PC-9 (cell line): ENCODE measurements around the gene RARB. TPM values are rescaled to one million over a fixed set of nuclear protein-coding genes. Genes with fewer than 3 reads are reported as not detected.

ENCODE experiments used
- BruUV-seq: library from RNA; stranded (reverse); fragments of 400-500 nt; replicated peaks from 2 replicates; lab custom pipeline; 2021; lab: Mats Ljungman, UMichigan
- CTCF ChIA-PET: fragments of 300-600 bp; sonication (Branson Sonifier 250); formaldehyde crosslinking; loops from one replicate; lab custom pipeline; 2022; ENCODE audit warnings: antibody characterized with exemption; lab: Charles Lee
- POLR2A ChIA-PET: fragments of 300-600 bp; sonication (Branson Sonifier 250); formaldehyde crosslinking; loops from one replicate; lab custom pipeline; 2022; ENCODE audit warnings: antibody characterized with exemption; ENCODE audit not compliant: unreplicated experiment; lab: Charles Lee
- DNase-seq, 2 experiments: peaks; one replicate each; pipeline versions ENCODE4 v3.0.0 to v3.0.0-alpha.2; 2015 to 2022; ENCODE audit warnings: mixed read lengths in 1 of 2
- H2AFZ ChIP-seq: fragments of 200-600 bp; sonication (generic); 2 replicates; pipeline ENCODE4 v1.8.1; 2017; ENCODE audit warnings: antibody characterized with exemption
- H3F3A ChIP-seq: fragments of 200-600 bp; sonication (generic); 2 replicates; pipeline ENCODE4 v1.8.1; 2017; ENCODE audit warnings: antibody characterized with exemption, mild to moderate bottlenecking, low read depth; ENCODE audit not compliant: insufficient read depth
- H3K27ac ChIP-seq: fragments of 200-600 bp; sonication (generic); 2 replicates; pipeline ENCODE4 v1.6.1; 2016; ENCODE audit warnings: mixed run types
- H3K27me3 ChIP-seq: fragments of 200-600 bp; sonication (generic); 2 replicates; pipeline ENCODE4 v1.6.1; 2016; ENCODE audit warnings: low read depth, mixed run types; ENCODE audit not compliant: insufficient read depth
- H3K36me3 ChIP-seq: fragments of 200-600 bp; sonication (generic); 2 replicates; pipeline ENCODE4 v1.6.1; 2016; ENCODE audit warnings: low read depth, mixed run types
- H3K4me1 ChIP-seq: fragments of 200-600 bp; sonication (generic); replicated peaks from 2 replicates; pipeline ENCODE4 v1.6.1; 2016; ENCODE audit warnings: mixed run types; ENCODE audit not compliant: insufficient read depth
- H3K4me2 ChIP-seq: fragments of 200-600 bp; sonication (generic); 2 replicates; pipeline ENCODE4 v1.6.1; 2017; ENCODE audit warnings: mixed run types
- H3K4me3 ChIP-seq: fragments of 200-600 bp; sonication (generic); 2 replicates; pipeline ENCODE4 v1.6.1; 2016; ENCODE audit warnings: mixed run types
- H3K79me2 ChIP-seq: fragments of 200-600 bp; sonication (generic); 2 replicates; pipeline ENCODE4 v1.6.1; 2017; ENCODE audit warnings: low read depth, mixed run types
- H3K9me2 ChIP-seq: fragments of 200-600 bp; sonication (generic); 2 replicates; pipeline ENCODE4 v1.8.1; 2017; ENCODE audit warnings: mild to moderate bottlenecking; ENCODE audit not compliant: insufficient read depth
- H3K9me3 ChIP-seq: fragments of 200-600 bp; sonication (generic); 2 replicates; pipeline ENCODE4 v1.8.1; 2016; ENCODE audit warnings: low read depth; ENCODE audit not compliant: insufficient read depth
- H4K20me1 ChIP-seq: fragments of 200-600 bp; sonication (generic); 2 replicates; pipeline ENCODE4 v1.8.1; 2017; ENCODE audit not compliant: insufficient read depth
- CTCF ChIP-seq: fragments of 200-600 bp; sonication (generic); conservative IDR thresholded peaks from 2 replicates; pipeline ENCODE4 v1.6.1; 2017; ENCODE audit warnings: mixed run types, antibody characterized with exemption, mild to moderate bottlenecking, moderate library complexity
- EZH2 ChIP-seq: fragments of 200-600 bp; sonication (generic); IDR thresholded peaks from 2 replicates; pipeline ENCODE4 v1.8.0; 2017; ENCODE audit warnings: antibody characterized with exemption, low read depth
- intact Hi-C: fragments of 100-400 bp; cut with micrococcal nuclease; formaldehyde crosslinking; loops from one replicate; pipeline ENCODE4 v1.10.0; 2022; ENCODE audit not compliant: unreplicated experiment
- total RNA-seq: library from RNA; stranded (reverse); gene quantifications from 2 replicates; pipeline ENCODE4 v1.2.3, GENCODE V29; 2021

RARB gene
- total RNA-seq, 1 experiment from 2014 or later, result 1.0 TPM

GRCh38 chr3:25611193-25611592 lies 183.1 kb downstream of the RARB start:
- DNase-seq, result no peak
- H2AFZ ChIP-seq, result no peak overlapping the region
- POLR2A ChIA-PET, result no interaction called here
- TF ChIP-seq EZH2 (no peak), CTCF (no peak)
- H3K27ac ChIP-seq, result no peak overlapping the region
- peaks cover 15% of the 10 kb centered on the region; the same call in 1 of the 2 replicates for H3K36me3 ChIP-seq
- no peaks in the 10 kb centered on the region for H3K4me1 ChIP-seq
- H3K4me2 ChIP-seq, result no peak overlapping the region
- CTCF ChIA-PET, result no interaction called here
- BruUV-seq, result no TSS peak
- H3K79me2 ChIP-seq, result no peaks in the 10 kb centered on the region
- H3K9me2 ChIP-seq, result no peaks in the 10 kb centered on the region
- H3K9me3 ChIP-seq, result no peaks in the 10 kb centered on the region; the same call in 1 of the 2 replicates
- H3K4me3 ChIP-seq, result no peak overlapping the region
- no peaks in the 10 kb centered on the region for H4K20me1 ChIP-seq
- intact Hi-C loops, result no loop called here
- H3K27me3 ChIP-seq, result no peaks in the 10 kb centered on the region
- H3F3A ChIP-seq, result no peaks in the 10 kb centered on the region

- peaks cover 3% of the 10 kb centered on the region; the same call in 1 of the 2 replicates for H3K9me2 ChIP-seq
- H3K9me3 ChIP-seq, result no peaks in the 10 kb centered on the region
- H3K27me3 ChIP-seq, result no peaks in the 10 kb centered on the region
- H4K20me1 ChIP-seq, result no peaks in the 10 kb centered on the region
- ChIA-PET POLR2A (no interaction called here), CTCF (no interaction called here)
- no peak overlapping the region for H3K27ac ChIP-seq
- intact Hi-C loops, result no loop called here
- H3K36me3 ChIP-seq, result peaks cover 4% of the 10 kb centered on the region
- no peak overlapping the region for H3K4me2 ChIP-seq
- TF ChIP-seq CTCF (no peak), EZH2 (no peak)
- no TSS peak for BruUV-seq
- no peaks in the 10 kb centered on the region for H3K79me2 ChIP-seq
- no peak for DNase-seq
- no peak overlapping the region for H3K4me3 ChIP-seq
- no peaks in the 10 kb centered on the region for H3F3A ChIP-seq
- no peak overlapping the region for H2AFZ ChIP-seq
- H3K4me1 ChIP-seq, result no peaks in the 10 kb centered on the region
These were observed 190.0 kb downstream of the RARB start for GRCh38 chr3:25618028-25618427.

GRCh38 chr3:25619382-25619781 lies 191.3 kb downstream of the RARB start:
- ChIA-PET CTCF (no interaction called here), POLR2A (no interaction called here)
- H3K27me3 ChIP-seq, result no peaks in the 10 kb centered on the region
- no peak for DNase-seq
- H3F3A ChIP-seq, result no peaks in the 10 kb centered on the region
- no peaks in the 10 kb centered on the region for H3K9me3 ChIP-seq
- peaks cover 3% of the 10 kb centered on the region; the same call in 1 of the 2 replicates for H3K9me2 ChIP-seq
- no peaks in the 10 kb centered on the region for H3K79me2 ChIP-seq
- no peak for TF ChIP-seq EZH2
- TF ChIP-seq CTCF, result no peak
- no peak overlapping the region for H3K4me3 ChIP-seq
- H2AFZ ChIP-seq, result no peak overlapping the region
- BruUV-seq, result no TSS peak
- H3K27ac ChIP-seq, result no peak overlapping the region
- no peaks in the 10 kb centered on the region for H4K20me1 ChIP-seq
- intact Hi-C loops, result no loop called here
- H3K4me2 ChIP-seq, result no peak overlapping the region
- H3K4me1 ChIP-seq, result no peaks in the 10 kb centered on the region
- H3K36me3 ChIP-seq, result peaks cover 15% of the 10 kb centered on the region
